SK-N-MC (cell line): Measurements from ENCODE around the gene FER.
A peak's percentile ranks its signal among the peaks of the same experiment; 100 is the strongest.

Experiments used
- DNase-seq: peaks from one replicate; pipeline ENCODE4 v3.0.0-alpha.2; 2011; ENCODE audit warnings: low read depth, low spot score
- H3K27ac ChIP-seq: fragments of 200-600 bp; sonication (generic); 2 replicates; pipeline ENCODE4 v1.5.1; 2016; ENCODE audit warnings: mixed run types
- H3K36me3 ChIP-seq: fragments of 200-600 bp; sonication (generic); 2 replicates; pipeline ENCODE4 v1.6.1; 2017; ENCODE audit warnings: antibody characterized with exemption, low read length, mixed read lengths; ENCODE audit not compliant: insufficient read depth
- H3K4me3 ChIP-seq: fragments of 200-600 bp; sonication (generic); 2 replicates; pipeline ENCODE4 v1.5.1; 2016
- H3K9ac ChIP-seq: fragments of 200-600 bp; sonication (generic); 2 replicates; pipeline ENCODE4 v1.8.0; 2017; ENCODE audit warnings: mixed run types, mixed read lengths; ENCODE audit not compliant: insufficient read length
- H3K9me3 ChIP-seq: fragments of 200-600 bp; sonication (generic); 2 replicates; pipeline ENCODE4 v1.6.1; 2017; ENCODE audit warnings: low read depth, mild to moderate bottlenecking, antibody characterized with exemption, low read length, moderate library complexity, mixed read lengths
- EZH2 ChIP-seq: fragments of 200-600 bp; sonication (generic); IDR thresholded peaks from one replicate; pipeline ENCODE4 v1.6.1; 2017; ENCODE audit warnings: antibody characterized with exemption
- FOXP2 ChIP-seq: optimal IDR thresholded peaks from 2 replicates; pipeline ENCODE3; 2011; ENCODE audit warnings: mild to moderate bottlenecking, moderate library complexity; ENCODE audit not compliant: insufficient read depth; ENCODE audit errors: extremely low read length, control extremely low read depth
- POLR2AphosphoS5 ChIP-seq: IDR thresholded peaks from 2 replicates; pipeline ENCODE4 v1.6.1; 2012; ENCODE audit warnings: mild to moderate bottlenecking, low read depth, low read length, borderline replicate concordance

The FER gene

GRCh38 chr5:109145139-109145538 is 397.4 kb downstream of the FER start:
- H3K27ac ChIP-seq, result no peak overlapping the region
- no peaks in the 10 kb centered on the region for H3K9me3 ChIP-seq
- H3K36me3 ChIP-seq, result no peaks in the 10 kb centered on the region
- H3K9ac ChIP-seq, result no peak overlapping the region
- TF ChIP-seq EZH2 (no peak), POLR2AphosphoS5 (no peak), FOXP2 (no peak)
- no peak for DNase-seq
- no peak overlapping the region for H3K4me3 ChIP-seq

GRCh38 chr5:109146591-109146990 is 398.9 kb downstream of the FER start:
- Histone ChIP-seq H3K27ac (no peak overlapping the region), H3K9ac (no peak overlapping the region), H3K4me3 (no peak overlapping the region), H3K36me3 (no peaks in the 10 kb centered on the region), H3K9me3 (no peaks in the 10 kb centered on the region)
- no peak for DNase-seq
- TF ChIP-seq FOXP2 (no peak), EZH2 (no peak), POLR2AphosphoS5 (no peak)

GRCh38 chr5:109152565-109152964 is 404.9 kb downstream of the FER start:
- Histone ChIP-seq H3K9ac (no peak overlapping the region), H3K4me3 (0 out of 2 replicates have a peak overlapping the region, but pooled peaks have one; percentile 7), H3K9me3 (no peaks in the 10 kb centered on the region), H3K36me3 (no peaks in the 10 kb centered on the region), H3K27ac (no peak overlapping the region)
- TF ChIP-seq POLR2AphosphoS5 (no peak), EZH2 (no peak)
- DNase-seq, result no peak

GRCh38 chr5:109155625-109156024 is 407.9 kb downstream of the FER start:
- TF ChIP-seq EZH2 (no peak), FOXP2 (no peak), POLR2AphosphoS5 (no peak)
- DNase-seq, result no peak
- Histone ChIP-seq H3K9me3 (no peaks in the 10 kb centered on the region), H3K4me3 (no peak overlapping the region), H3K27ac (peak overlapping the region; percentile 57), H3K36me3 (no peaks in the 10 kb centered on the region), H3K9ac (no peak overlapping the region)

- Histone ChIP-seq H3K36me3 (no peaks in the 10 kb centered on the region), H3K9me3 (no peaks in the 10 kb centered on the region), H3K4me3 (no peak overlapping the region), H3K27ac (peak overlapping the region; percentile 29; the same call in 1 of the 2 replicates), H3K9ac (no peak overlapping the region)
- no peak for TF ChIP-seq FOXP2
- no peak for TF ChIP-seq POLR2AphosphoS5
- no peak for TF ChIP-seq EZH2
- DNase-seq, result no peak
Measured at GRCh38 chr5:109156885-109157284, 409.2 kb downstream of the FER start.

GRCh38 chr5:109160468-109160867 is 412.8 kb downstream of the FER start:
- no peak overlapping the region for H3K9ac ChIP-seq
- H3K9me3 ChIP-seq, result no peaks in the 10 kb centered on the region
- no peak overlapping the region for H3K4me3 ChIP-seq
- no peak for DNase-seq
- H3K36me3 ChIP-seq, result no peaks in the 10 kb centered on the region
- no peak for TF ChIP-seq EZH2
- TF ChIP-seq FOXP2, result no peak
- no peak for TF ChIP-seq POLR2AphosphoS5
- H3K27ac ChIP-seq, result no peak overlapping the region

GRCh38 chr5:109161914-109162683 is 414.4 kb downstream of the FER start:
- Histone ChIP-seq H3K9ac (no peak overlapping the region), H3K4me3 (no peak overlapping the region), H3K9me3 (no peaks in the 10 kb centered on the region), H3K27ac (no peak overlapping the region), H3K36me3 (no peaks in the 10 kb centered on the region)
- DNase-seq, result no peak
- TF ChIP-seq POLR2AphosphoS5, result no peak
- no peak for TF ChIP-seq FOXP2
- TF ChIP-seq EZH2, result no peak

GRCh38 chr5:109163336-109163735 is 415.6 kb downstream of the FER start:
- no peak overlapping the region for H3K4me3 ChIP-seq
- H3K9ac ChIP-seq, result no peak overlapping the region
- no peaks in the 10 kb centered on the region for H3K9me3 ChIP-seq
- H3K36me3 ChIP-seq, result no peaks in the 10 kb centered on the region
- no peak overlapping the region for H3K27ac ChIP-seq
- TF ChIP-seq FOXP2 (no peak), POLR2AphosphoS5 (no peak), EZH2 (no peak)
- DNase-seq, result no peak

GRCh38 chr5:109164001-109164400 is 416.3 kb downstream of the FER start:
- no peak for TF ChIP-seq EZH2
- TF ChIP-seq POLR2AphosphoS5, result no peak
- no peak for TF ChIP-seq FOXP2
- Histone ChIP-seq H3K4me3 (no peak overlapping the region), H3K9ac (no peak overlapping the region), H3K27ac (no peak overlapping the region), H3K9me3 (no peaks in the 10 kb centered on the region), H3K36me3 (no peaks in the 10 kb centered on the region)
- DNase-seq, result no peak
